AG08396 (cell line): ENCODE data around the gene LMF1.
"Not testable (repeated sequence)": the region's sequence is repeated elsewhere in the genome, so short reads cannot be mapped to it uniquely, and the experiment has no call there.

Experiments used
- DNase-seq: peaks from one replicate; pipeline ENCODE4 v3.0.0; 2012; ENCODE audit warnings: low spot score, mixed read lengths

The LMF1 gene

GRCh38 chr16:948767-949166, 22.0 kb downstream of the LMF1 start:
- DNase-seq, result not testable (repeated sequence)

GRCh38 chr16:947922-948303, 22.9 kb downstream of the LMF1 start:
- not testable (repeated sequence) for DNase-seq

DNA sequence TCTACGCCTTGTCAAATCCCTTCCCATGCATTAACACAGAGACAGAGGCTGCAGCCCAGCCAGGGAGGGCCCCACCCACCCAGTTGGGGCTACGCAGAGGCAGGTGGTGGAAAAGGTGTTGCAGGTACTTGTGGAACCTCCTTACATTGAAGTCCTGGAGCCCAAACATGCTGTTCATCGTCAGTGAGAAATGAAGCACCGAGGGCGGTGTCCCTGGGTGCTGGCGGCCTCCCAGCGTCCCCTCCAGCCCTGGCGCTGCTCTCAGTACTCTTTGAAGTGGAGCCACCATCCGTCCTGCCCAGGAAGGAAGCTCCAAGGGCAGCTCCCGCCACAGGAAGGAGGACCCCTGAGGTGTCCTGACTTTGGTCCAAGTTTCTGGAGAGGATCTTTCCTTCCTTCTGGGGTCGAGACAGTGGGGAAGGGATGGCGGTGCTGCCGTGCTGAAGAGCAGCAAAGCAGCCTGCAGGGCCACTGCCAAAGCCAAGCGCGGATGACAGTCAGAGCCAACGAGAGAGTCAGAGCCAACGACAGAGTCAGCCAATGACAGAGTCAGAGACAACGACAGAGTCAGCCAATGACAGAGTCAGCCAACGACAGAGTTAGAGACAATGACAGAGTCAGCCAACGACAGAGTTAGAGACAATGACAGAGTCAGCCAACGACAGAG, 23.4 kb downstream of the LMF1 start:
- DNase-seq, result no peak

GRCh38 chr16:946048-946395, 24.8 kb downstream of the LMF1 start:
- DNase-seq, result no peak

DNA sequence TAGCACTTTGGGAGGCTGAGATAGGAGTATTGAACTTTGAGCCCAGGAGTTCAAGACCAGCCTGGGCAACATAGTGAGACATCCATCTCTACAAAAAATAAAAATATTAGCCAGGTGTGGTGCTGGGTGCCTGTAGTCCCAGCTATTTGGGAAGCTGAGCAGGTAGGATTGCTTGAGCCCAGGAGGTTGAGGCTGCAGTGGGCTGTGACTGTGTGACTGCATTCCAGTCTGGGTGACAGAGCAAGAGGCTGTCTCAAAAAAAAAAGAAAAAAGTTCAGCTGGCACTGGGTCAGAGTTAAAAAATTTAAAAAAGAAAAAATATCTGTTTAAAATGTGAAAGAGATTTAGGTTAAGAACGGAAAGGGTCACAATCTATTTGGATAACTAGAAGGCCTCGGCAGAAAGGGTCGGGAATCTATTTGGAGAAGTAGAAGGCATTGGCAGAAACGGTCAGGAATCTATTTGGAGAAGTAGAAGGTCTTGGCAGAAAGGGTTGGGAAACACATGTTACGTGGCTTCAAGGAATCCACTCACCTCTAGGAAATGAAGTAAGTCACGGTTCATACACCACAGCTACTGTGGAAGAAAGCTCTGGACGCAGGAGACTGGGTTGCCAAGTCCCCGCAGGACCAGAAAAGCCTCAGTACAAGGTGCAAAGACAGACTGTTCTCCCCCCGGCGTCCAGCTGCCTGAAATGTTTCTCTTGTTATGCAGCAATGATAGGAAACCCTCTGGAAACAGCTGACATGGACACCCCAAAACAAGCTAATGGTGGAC, 25.3 kb downstream of the LMF1 start:
- DNase-seq, result no peak

GRCh38 chr16:943971-944370, 26.8 kb downstream of the LMF1 start:
- DNase-seq, result no peak

DNA sequence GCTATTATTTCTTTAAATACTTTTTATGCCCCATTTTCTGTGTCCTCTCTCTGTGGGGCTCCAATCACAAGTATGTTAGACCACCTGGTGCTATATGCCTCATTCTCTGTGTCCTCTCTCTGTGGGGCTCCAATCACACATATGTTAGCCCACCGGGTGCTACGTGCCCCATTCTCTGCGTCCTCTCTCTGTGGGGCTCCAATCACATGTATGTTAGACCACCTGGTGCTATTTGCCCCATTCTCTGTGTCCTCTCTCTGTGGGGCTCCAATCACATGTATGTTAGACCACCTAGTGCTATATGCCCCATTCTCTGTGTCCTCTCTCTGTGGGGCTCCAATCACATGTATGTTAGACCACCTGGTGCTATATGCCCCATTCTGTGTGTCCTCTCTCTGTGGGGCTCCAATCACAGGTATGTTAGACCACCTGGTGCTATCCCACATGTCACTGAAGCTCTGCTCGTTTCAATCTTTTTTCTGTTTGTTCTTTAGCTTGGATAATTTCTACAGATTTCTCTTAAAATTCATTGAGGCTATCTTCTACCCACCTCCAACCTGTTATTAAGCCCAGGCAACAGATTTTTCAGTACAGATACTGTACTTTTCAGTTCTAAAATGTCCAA, 28.2 kb downstream of the LMF1 start:
- DNase-seq, result no peak

DNA sequence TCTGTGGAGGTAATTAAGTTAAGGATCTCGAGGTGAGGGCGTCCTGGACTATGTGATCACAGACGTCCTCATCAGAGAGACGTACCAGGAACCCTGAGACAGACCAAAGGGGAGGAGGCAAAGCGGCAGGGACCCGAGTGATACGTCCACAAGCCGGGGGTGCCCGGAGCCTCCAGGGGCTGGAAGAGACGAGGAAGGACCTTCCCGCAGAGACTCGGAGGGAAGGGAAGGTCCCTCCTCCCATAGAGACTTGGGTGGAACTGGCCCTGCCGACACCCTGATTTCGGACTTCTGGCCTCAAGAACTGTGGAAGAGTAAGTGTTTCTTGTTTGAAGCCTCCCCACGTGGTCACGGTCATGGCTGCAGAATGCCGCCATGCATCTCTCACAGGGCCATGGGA, 30.8 kb downstream of the LMF1 start:
- DNase-seq, result no peak

DNA sequence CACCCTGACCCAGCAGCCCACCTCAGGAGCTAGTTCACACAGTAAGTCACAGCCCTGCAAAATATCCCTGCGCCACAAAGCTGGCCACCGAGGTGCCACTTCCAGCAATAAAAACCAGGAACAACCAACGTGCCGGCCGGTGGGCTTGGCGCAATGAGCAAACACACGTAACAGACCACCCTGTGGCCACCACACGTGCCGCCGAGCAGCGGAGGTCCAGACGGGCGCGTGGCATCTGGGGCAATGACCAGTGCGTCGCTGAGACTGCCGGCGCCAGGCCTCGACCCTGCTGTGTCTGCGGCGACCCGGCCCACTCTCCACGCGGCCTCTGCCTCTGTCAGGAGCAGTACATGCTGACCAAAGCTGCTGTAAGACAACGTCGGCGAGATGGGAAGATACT, 31.5 kb downstream of the LMF1 start:
- no peak for DNase-seq

DNA sequence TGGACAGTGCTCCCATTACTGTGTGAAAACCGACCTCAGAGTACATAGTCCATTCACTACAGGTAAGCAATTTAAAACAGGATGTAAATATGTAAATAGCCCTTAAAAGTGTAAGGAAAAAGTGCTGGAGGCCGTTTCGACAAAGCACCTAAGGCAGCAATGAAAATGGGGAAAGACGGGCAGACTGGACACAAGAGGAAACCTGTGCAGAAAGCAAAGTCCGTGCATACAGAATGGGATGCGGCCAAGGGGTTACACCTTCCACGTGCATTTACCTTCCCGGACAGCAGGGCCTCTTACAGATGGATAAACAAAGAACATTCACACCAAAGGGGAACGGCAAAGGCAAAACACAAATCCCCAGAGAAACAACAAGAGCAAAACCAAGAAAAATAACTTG, 32.0 kb downstream of the LMF1 start:
- DNase-seq, result no peak

GRCh38 chr16:938136-938535, 32.6 kb downstream of the LMF1 start:
- no peak for DNase-seq

GRCh38 chr16:937723-938122, 33.1 kb downstream of the LMF1 start:
- DNase-seq, result no peak

- no peak for DNase-seq
Observed at GRCh38 chr16:937311-937710, 33.5 kb downstream of the LMF1 start.

DNA sequence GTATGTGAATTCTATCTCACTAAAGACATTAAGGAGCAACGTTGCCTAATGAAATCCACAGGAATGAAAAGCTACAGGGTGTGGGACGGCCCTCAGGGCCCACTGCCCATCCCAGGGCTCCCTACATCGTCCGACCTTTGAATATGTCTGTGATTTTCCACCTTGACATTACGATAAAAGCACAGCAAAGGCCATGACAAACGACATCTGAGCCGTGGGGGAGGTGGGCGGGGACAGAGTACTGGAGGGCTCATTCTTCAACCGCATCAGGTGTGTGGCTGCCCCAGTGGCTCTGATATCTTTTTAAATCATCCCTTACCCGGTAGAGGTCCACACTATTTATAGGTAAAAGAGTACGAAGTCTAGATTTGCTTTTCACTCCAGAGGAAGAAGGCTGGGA, 35.1 kb downstream of the LMF1 start:
- DNase-seq, result no peak

DNA sequence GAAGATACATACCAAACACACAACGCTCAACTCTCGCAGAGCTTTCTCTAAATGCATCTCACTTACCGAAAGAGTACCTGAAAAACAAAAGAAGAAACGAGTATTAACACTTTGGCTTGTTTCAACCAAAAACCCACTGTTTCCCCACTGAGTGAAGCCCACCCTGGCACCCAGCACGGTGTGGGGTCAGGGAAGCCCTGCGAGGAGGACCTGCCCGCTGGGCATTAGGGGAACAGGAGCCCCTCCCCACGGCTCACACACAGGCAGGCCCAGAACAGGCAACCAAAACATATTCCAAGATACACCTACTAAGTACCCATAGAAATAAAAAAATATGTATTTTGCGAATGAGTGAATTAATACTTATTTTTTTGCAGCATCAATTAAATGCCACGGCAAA, 36.6 kb downstream of the LMF1 start:
- DNase-seq, result no peak

- no peak for DNase-seq
Observed at GRCh38 chr16:933581-933980, 37.2 kb downstream of the LMF1 start.

- no peak for DNase-seq
Observed at GRCh38 chr16:932831-933330, 37.9 kb downstream of the LMF1 start.

- no peak for DNase-seq
Observed at GRCh38 chr16:931626-932500, 38.9 kb downstream of the LMF1 start.

DNA sequence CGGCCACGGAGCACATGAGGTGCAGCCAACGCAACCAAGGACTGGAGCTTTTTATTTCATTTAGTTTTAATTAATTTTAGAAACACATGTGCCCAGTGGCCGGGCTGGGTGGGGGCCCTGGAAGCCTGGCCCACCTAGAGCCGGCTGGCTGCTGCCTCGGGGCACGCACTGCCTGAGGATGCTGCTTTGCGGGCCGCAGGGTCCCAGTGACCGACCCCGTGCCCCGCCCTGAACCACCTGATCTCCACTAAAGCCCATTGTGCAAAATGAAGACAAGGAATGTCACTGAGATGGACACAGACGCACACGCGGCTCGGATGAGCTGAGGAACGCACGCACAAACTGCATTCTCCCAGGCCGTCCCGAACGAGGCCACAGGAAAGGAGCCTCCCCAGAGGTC, 39.6 kb downstream of the LMF1 start:
- DNase-seq, result no peak

DNA sequence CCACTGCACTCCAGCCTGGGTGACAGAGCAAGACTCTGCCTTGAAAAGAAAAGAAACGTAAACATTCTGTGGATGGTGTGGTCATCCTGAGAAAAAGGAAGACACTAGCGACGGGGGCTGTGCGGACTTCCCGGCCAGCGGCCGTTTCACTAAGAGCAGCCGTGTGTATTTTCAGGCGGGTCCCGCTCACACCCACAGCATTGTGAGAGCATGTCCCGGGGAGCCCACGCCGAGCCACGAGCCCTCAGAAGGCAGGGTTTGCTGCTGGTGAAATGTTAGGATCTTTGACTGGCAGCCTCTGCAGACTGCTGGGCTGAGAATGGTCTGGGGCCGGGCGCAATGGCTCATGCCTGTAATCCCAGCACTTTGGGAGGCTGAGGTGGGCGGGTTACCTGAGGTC, 40.3 kb downstream of the LMF1 start:
- DNase-seq, result no peak

DNA sequence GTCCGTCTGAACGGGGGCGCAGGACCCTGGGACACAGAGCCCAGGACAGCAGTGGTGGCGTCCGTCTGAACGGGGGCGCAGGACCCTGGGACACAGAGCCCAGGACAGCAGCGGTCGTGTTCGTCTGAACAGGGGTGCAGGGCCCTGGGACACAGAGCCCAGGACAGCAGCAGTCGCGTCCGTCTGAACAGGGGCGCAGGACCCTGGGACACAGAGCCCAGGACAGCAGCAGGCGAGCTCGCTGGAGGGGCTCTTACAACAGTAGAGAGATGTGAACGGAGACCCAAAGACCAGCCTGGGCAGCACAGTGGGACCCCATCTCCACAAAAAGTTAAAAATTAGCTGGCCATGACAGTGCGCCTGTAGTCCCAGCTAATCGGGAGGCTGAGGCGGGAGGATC, 40.7 kb downstream of the LMF1 start:
- DNase-seq, result no peak
